ENCODE data around the gene DR1.
"Not testable (repeated sequence)": the region's sequence is repeated elsewhere in the genome, so short reads cannot be mapped to it uniquely, and the experiment has no call there.

The DR1 gene

DNA sequence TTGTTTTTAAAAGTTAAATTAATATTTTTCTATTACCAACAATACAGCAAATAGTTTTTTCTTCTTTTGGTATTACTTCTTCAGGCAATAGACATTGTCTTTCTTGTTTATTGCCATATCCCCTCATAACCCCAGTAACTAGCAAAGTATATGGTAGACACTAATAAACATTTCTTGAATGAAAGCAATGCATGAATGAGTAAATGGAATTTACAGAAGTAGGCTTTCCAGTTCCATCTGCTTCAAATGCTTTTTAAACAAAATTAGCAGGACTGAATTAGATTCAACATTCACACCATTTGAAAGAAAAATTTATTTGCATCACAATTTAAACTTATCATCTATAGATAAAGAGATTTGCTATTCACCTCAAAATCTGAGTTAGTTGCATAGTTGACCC, 5.6 kb upstream of the DR1 start:
- no peak for DNase-seq (ENCODE audit: low read depth in 2 of 2)

GRCh38 chr1:93344484-93344883, 1.2 kb upstream of the DR1 start:
- no peak for DNase-seq (ENCODE audit: low read depth in 2 of 2)

DNA sequence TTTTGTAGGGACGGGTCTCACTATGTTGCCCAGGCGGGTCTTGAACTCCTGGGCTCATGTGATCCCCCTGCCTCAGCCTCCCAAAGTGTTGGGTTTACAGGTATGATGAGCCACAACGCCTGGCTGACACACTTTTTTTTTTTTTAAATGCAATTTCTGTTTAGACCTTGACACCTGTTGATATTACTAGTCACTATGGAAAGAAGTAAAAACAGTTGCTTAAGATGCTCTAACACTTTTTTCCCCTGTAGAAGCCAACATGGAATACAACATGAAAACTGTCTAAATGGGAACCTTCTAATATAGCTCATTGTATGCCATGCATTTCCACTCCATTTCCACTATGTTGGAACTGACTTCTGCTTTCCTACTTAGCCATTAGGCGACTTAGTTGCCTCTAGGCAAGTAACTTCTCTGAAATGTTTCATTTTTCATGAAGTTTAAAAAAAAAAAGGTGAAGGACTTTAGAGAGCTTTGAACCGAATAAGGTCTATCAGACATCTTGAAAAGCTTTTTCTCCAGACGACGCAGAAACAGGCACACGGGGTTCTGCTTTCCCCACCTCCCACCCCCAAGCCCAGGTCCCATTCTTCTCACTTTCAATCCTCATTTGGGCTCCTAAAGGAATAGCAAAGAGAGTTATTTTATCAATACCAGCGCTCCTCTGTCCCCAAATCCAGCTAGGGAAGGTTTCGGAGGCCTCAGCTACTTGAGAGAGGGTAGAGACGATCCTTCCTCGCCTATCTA, 648 bp upstream of the DR1 start:
- DNase-seq (ENCODE audit: low read depth in 2 of 2), result no peak

DNA sequence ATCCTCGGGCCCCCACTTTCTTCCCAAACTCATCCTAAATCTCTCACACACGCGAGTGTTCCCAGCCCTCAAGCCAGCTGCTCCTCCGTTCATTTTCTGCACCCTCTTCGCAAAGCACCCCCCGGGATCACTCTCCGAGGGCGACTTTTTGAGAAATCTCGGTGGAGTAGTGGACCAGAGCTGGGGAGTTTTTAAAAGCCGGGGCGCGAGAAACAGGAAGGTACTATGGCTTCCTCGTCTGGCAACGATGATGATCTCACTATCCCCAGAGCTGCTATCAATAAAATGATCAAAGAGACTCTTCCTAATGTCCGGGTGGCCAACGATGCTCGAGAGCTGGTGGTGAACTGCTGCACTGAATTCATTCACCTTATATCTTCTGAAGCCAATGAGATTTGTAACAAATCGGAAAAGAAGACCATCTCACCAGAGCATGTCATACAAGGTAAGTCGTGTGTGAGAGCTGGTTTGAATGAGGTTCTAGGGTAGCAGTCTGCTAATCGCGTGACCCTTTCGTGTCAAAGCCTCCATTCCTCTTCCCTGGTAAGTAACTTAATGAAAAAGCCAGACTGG, 800 bp downstream of the DR1 start:
- DNase-seq (ENCODE audit: low read depth in 2 of 2), result no peak

DNA sequence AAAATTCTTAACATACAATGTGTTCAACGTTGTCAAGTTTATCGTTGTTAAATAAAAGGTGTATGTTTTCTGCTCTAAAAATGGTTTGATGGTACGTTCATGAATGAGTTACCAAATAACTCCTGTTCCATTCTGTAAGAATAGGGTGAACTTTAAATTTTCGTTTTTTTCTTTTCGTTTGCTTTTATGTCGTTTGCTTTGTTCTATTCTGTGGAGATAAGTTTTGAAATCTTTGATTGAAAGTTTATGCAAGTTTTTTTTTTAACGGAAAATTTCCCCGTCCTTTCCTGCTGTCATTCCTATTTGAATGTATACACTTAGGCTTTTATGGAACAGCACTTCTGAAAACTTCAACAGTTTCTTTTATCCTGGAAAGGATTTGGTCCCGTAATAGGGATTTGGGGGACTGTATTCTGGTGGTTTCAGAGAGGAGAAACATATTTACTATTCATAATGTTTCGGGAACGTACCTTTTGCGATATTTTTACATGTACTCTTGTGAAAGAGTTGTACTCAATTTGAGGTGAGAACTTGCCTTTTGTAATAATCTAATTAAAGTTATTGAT, 1.7 kb downstream of the DR1 start:
- no peak for DNase-seq (ENCODE audit: low read depth in 2 of 2)

DNA sequence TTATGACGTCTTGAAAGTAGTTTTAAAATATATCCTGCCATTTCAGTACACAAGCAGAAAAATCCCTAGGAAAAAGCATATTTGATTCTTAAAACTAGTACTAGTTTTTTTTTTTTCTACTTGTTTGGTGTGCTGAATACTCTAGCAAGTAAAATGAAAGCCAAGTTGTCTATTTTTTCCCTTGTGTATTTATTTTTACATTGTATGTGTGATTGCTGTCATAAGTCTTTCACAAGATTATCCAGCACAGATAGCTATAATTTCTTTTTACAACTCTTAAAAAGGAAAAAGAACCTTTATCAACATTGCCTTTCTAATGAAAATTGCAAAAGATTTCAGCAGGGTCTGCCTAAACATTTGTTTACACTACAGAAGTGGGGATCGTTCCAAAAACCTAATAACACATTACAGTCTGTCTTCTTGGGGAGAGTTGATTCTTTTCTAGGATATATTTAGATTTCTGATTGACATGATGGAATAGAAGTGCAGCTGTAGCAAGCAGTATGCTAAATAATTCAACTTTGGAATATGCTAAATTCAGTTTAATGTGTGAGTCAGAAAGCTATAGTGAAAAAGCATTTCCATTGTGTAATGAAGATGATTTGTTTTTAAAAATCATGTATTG, 2.5 kb downstream of the DR1 start:
- no peak for DNase-seq (ENCODE audit: low read depth in 2 of 2)

DNA sequence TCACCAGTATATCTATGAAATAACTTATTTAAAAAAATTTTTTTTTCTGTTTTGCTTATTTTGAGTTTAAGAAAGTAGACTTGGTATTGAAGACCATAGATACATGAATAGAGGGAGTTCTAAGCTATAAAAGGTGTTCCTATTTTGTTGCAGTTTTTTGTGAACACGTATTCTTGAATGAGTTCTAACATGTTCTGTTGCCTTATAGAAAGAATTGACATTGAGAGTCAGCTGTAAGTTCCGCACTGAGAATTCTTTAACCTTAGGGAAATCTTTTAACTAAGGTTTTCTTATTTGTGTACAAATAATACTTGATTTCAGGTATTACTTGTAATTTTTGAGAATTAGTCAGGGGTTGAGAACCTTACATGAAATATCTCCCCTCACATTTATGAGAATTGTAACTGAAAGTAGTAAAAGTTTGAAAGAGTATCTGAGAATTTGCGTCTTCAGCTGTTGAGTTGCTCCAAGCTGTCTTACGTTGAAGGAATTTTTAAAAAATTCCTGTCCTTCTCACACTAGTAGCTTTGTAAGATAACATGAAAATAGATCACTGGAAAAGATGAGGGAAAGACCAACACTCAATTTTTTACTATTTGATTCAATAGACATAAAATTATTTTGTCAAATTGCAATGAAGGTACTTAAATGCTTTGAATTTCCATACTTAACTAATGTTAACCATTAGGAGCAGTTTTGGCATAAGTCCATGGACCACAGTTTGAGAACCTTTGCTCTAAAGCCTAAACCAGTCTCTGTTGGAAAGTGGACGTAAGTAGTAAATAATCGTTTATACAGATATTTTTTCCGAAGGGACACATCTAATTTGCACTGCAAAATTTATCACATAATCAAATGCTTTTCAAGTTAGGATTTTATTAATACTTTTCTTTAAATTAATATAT, 3.8 kb downstream of the DR1 start:
- no peak for DNase-seq (ENCODE audit: low read depth in 2 of 2)

DNA sequence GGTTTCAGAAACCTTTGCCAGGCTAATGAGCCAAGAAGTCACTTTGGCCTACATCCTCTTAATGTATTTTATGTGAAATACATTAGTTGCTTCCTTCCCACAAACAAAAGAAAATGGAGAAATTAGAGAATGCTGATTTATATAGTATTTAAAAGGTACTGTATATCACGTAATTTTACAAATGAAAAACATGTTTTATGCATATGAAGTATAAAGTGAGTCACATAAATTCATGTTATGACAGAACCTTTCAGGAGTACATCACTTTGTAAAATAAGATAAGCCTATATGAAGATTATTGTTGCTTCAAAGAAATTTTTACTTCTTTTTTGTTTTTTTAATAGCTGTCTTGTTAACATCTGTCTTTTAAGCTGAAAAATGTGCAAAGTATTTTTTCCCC, 4.6 kb downstream of the DR1 start:
- no peak for DNase-seq (ENCODE audit: low read depth in 2 of 2)

DNA sequence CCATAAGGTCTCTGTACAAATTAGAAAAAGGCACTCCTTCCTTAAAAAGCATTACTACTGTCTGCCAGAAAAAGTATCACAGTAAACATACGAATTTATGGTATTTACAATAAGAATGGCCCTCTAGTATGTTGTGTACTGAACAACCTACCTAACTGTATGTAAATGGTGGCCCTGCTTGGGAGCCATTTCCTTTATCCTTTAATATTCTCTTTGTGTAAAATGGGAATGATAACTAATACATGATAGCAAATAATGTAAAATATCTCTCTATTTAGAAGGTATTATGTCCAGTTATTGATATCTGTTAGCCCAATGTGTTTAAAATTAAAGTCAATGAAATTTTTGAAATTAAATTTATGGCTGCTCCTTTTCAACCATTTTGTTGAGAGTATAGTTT, 5.2 kb downstream of the DR1 start:
- DNase-seq (ENCODE audit: low read depth in 2 of 2), result no peak

DNA sequence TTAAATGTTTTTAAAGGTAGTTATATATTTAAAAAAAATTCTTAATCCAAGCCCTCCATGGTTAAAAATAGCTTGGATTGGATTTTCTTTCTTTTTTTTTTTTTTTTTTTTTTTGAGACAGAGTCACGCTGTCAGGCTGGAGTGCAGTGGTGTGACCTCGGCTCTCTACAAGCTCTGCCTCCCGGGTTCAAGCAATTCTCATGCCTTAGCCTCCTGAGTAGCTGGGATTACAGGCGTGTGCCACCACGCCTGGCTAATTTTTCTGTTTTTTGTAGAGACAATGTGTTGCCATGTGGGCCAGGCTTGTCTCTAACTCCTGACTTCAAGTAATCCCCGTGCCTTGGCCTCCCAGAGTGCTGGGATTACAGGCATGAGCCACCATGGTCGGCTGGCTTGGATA, 5.6 kb downstream of the DR1 start:
- DNase-seq (ENCODE audit: low read depth in 2 of 2), result not testable (repeated sequence)

- DNase-seq (ENCODE audit: low read depth in 2 of 2), result no peak
Observed at GRCh38 chr1:93352376-93352775, 6.7 kb downstream of the DR1 start.

DNA sequence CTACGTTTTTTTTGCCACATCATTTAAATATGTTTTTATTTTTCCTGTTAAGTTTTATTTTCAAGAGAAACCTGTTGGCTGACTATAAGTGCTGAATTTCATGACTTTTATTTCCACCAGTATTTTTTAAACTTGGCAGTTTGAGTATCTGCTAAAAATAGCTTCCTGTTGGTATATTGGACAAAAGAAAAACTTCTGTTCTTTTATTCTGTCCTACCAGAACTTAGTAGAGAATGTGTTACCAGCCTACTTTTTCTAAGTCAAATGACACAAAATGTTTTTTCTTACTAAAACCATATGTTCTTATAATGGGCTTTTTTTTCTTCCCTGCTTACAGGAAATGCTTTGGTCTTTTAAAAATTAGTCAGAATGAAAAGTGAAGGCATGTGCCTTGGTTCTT, 7.6 kb downstream of the DR1 start:
- no peak for DNase-seq (ENCODE audit: low read depth in 2 of 2)

GRCh38 chr1:93354749-93355148, 9.0 kb downstream of the DR1 start:
- DNase-seq (ENCODE audit: low read depth in 2 of 2), result no peak

GRCh38 chr1:93357242-93357641, 11.5 kb downstream of the DR1 start:
- no peak for DNase-seq (ENCODE audit: low read depth in 2 of 2)

- no peak for DNase-seq (ENCODE audit: low read depth in 2 of 2)
Observed at GRCh38 chr1:93358293-93358692, 12.6 kb downstream of the DR1 start.

- DNase-seq (ENCODE audit: low read depth in 2 of 2), result no peak
Observed at GRCh38 chr1:93360111-93360510, 14.4 kb downstream of the DR1 start.

DNA sequence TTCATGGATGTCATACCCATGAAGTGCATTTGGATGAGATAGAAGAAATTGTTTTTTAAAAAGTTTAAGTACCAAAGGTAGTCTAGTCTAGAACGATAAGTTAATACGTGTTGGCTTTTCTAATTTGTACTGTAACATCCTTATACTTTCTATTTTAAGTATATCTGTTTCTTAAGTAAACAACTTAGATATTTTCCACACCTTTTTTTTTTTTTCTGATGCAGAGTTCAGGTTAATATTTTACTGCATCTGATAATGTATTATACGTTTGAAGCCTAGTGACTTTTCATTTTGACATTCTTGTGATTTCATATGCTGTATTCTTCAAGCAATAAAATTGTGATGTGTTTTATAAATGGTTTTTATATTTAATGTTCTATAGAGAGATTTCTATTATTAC, 16.5 kb downstream of the DR1 start:
- no peak for DNase-seq (ENCODE audit: low read depth in 2 of 2)

GRCh38 chr1:93365813-93366212, 20.1 kb downstream of the DR1 start:
- no peak for DNase-seq (ENCODE audit: low read depth in 2 of 2)

DNA sequence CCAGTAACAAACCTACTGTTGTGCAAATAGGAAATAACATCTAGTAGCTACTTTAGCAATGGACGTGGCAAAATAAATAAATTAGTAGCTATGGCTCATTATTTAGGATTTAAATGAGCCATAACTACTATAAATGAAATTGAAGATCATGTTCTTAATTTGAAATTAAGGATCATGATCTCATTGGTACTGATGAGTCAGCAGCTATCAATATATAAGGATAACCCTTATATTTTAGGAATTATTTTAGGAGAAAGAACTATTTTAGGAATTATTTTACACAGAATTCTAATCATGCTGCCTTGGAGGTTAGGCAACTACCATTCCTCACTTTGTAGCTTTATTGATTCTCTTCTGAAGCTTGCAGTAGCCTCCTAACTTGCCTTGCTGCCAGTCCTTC, 24.0 kb downstream of the DR1 start:
- DNase-seq (ENCODE audit: low read depth in 2 of 2), result no peak

DNA sequence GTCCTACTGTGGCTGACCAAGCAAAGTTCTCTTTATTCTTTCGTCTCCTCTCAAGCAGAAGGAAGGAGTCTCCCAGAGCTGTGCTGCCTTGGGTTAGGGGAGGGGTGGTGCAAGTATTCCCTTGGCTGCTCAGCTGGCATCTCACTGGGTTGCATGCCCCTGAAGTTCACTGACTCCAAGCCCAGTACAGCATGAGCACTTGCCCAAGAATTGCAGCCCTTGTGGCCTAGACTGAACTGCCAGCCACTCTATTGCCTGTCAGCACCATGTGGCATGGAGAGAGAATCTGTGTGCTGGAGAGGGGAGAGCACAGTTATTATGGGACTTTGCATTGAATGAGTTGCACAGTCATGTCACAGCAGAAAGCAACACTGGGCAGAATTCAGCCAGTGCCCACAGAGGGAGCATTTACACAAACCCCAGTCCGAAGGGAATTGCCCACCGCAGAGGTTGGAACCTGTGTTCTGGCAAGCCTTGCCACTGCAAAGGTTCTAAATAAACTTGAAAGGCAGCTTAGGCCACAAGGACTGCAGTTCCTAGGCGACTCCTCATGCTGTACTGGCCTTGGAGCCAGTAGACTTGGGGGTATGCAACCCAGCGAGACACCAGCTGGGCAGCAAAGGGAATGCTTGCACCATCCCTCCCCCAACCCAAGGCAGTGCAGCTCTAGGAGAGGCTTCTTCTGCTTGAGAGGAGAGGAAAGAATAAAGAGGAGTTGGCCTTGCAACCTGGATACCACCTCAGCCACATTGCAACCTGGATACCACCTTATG, 28.8 kb downstream of the DR1 start:
- no peak for DNase-seq (ENCODE audit: low read depth in 2 of 2)

DNA sequence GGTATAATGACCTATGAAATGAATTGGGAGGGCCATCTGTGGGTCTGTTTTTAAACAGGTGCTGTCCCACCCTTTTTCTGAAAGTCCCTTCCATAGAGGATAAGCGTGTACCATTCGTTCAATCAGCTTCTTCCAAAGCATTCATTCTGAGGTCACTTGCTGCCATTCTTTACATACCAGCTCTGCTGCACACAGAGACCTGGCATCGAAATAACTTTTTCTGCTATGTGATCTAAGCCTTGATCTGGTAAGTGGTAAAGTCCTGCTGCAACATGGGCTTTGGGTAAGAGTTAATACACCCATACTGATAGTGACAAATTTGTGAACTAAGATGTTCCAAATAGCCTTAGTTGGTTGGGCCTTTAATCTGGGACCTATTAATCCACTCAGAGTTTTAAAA, 38.9 kb downstream of the DR1 start:
- DNase-seq (ENCODE audit: low read depth in 2 of 2), result no peak

Data from activated CD4-positive, alpha-beta T cell treated with anti-CD3 and anti-CD28 coated beads for 24 hours (primary cell).